Measurements from ENCODE around the gene RELN. TPM values are rescaled to one million over a fixed set of nuclear protein-coding genes. Genes with fewer than 3 reads are reported as not detected.

RELN gene
- total RNA-seq, 4 donors from 2014 or later: 1.2 to 7.1 (median 3.7) TPM

DNA sequence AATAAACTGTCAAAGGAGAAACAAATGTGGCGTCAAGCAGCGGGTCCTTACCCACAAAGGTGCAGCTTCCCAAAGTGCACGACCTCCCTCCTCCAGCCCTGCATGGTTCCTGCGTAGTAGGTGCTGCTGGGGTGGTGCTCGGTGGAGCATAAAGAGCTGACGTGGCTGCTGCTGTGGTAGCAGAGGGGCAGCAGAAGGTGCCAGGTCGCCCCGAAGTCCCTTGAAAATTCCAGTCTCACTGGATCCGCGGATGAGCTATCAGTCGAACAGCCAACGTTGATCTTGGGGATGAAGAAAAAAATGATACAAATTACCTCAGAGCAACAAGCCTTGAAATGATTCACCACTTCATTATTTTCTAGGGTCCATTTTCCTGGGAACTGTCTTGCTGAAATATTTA, 438.4 kb downstream of the RELN start:
- no peak for DNase-seq (ENCODE audit: low spot score)
- TF ChIP-seq, protein P1, sequence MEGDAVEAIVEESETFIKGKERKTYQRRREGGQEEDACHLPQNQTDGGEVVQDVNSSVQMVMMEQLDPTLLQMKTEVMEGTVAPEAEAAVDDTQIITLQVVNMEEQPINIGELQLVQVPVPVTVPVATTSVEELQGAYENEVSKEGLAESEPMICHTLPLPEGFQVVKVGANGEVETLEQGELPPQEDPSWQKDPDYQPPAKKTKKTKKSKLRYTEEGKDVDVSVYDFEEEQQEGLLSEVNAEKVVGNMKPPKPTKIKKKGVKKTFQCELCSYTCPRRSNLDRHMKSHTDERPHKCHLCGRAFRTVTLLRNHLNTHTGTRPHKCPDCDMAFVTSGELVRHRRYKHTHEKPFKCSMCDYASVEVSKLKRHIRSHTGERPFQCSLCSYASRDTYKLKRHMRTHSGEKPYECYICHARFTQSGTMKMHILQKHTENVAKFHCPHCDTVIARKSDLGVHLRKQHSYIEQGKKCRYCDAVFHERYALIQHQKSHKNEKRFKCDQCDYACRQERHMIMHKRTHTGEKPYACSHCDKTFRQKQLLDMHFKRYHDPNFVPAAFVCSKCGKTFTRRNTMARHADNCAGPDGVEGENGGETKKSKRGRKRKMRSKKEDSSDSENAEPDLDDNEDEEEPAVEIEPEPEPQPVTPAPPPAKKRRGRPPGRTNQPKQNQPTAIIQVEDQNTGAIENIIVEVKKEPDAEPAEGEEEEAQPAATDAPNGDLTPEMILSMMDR (IDR thresholded peaks at IDR 0.05): no peak
- ATAC-seq (ENCODE audit: low FRiP score): no peak

DNA sequence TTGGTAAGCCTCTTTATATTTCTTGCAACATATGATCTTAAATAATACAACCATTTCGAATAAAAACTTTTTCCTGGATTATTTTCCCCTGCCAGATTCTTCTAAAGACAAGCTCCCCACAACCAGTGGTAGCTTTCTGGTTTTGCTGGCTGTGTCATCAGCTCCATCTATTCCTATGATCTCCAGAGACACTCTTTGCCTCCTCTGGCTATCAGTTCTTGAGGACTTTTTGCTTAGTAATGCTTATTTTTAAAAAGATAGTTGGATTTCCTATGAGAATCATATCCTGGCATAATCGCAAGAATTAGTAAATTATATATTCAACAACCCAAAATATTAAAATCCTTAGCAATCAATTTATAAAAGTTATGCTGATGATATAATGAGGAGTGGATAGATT, 439.7 kb downstream of the RELN start:
- DNase-seq (ENCODE audit: low spot score) (no peak), ATAC-seq (ENCODE audit: low FRiP score) (no peak)
- TF ChIP-seq, protein P1 (IDR thresholded peaks at IDR 0.05): no peak

DNA sequence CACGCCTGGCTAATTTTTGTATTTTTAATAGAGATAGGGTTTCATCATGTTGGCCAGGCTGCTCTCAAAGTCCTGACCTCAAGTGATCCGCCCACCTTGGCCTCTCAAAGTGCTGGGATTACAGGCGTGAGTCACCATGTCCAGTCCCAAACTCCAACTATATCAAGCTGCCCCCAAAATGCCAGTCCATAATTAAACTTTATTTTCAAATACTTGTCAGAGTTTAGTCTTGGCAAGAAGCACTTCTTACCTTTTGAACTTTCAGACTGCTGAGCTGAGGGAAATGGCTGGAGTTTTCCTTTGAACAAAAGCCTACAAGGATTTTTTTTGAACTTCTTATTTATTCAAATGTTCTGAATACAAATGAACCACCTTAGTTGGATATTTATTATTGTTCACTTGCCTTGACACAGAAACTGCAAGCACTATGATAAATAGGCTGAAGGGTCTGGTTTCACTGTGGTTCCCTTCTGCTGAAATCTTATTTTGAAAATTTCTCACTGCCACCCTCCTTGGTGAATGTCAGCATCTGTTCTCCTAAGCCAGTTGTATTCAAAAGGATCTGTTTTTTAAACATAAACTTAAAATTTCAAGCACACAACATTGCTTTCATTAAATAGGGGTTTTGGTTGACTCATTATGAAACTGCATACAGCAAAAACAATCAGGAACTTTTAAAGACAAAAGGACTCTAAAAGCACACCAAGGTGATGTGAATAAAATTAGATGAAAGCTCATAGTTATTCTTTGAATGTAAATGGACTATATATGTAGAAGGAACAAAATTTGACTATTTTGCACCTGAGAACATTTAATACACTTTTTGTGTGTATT, 441.8 kb downstream of the RELN start:
- ATAC-seq (ENCODE audit: low FRiP score): no peak

DNA sequence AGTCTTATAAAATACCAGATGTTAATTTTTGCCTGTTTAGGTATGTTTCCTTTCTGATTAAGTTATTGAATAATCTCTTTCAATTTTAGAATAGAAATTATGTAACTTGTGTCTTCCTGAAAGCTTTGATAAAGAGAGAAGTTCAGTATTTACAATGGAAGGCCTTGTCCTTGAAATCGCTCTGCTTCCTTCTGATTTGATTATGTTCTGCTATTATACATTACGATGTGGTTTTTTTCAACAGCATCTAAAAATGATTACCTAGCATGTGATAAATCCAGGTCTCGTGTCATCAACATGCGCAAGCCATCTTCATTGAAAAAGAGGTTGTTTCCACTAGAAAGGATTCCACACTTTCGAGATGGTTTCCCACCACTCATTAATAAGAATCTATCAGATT, 447.0 kb downstream of the RELN start:
- TF ChIP-seq, protein P1 (IDR thresholded peaks at IDR 0.05): no peak
- ATAC-seq (ENCODE audit: low FRiP score) (no peak), DNase-seq (ENCODE audit: low spot score) (no peak)

More for the DNA sequence above, 441.8 kb downstream of the RELN start:
- TF ChIP-seq, protein P1 (IDR thresholded peaks at IDR 0.05): no peak
- no peak for DNase-seq (ENCODE audit: low spot score)

DNA sequence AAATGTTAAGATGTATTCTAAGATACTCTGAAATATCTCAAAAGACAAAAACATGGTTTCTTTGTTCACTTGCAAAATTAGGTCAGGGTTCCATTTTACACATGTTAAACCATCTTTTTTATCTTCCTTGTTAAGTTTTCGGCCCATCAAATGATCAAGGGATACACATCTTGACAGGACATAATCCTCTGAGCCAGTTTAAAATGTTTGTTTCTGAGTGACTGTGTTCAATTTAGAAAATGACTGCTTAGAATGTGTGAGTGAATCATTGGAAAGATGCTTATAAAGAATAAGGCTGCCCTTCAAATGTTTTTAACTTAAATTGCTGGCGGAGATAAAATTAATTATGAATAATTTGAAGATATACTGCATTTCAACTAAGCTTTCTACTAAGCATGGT, 447.5 kb downstream of the RELN start:
- no peak for DNase-seq (ENCODE audit: low spot score)
- no peak for ATAC-seq (ENCODE audit: low FRiP score)
- TF ChIP-seq, protein P1 (IDR thresholded peaks at IDR 0.05): no peak

DNA sequence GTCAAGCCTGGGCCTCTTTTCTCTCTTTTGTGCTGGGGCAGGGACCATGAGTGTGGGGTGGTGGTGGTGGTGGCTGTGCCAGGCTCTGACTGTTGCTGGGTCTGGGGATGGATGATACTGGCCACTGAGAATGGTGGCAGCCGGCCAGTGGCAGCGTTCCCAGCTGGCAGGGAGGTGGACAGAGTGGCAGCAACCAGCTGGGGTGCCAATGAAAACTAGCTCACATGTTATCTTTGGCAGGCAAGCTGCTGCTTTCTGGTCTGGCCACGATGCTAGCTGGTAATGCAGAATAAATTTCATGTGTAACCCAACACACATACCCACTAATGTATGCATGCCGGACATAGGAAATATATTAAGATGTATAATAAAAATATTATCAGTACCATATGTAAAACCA, 448.4 kb downstream of the RELN start:
- DNase-seq (ENCODE audit: low spot score): no peak
- TF ChIP-seq, protein P1 (IDR thresholded peaks at IDR 0.05): no peak
- no peak for ATAC-seq (ENCODE audit: low FRiP score)

DNA sequence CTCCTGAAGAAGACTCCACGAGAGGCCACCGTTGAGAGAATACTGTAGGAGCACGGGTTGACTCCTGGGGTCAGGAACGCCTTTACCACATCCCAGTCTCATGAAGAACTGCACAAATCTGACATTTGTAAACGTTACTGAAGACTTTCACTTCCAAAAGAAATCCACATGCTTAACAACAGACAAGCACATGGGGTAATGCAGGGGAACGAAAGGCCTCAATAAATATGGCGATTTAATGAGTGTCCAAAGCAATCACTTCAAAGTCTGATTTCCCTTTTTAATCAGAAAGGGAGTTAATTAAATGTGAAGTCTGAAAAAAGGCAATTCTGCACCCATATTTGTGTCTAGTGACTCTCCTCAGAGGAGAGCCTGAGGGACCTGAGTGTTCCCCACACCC, 449.1 kb downstream of the RELN start:
- DNase-seq (ENCODE audit: low spot score) (no peak), ATAC-seq (ENCODE audit: low FRiP score) (no peak)
- TF ChIP-seq, protein P1 (IDR thresholded peaks at IDR 0.05): no peak

Data from omental fat pad (tissue), 4 donors.